ENCODE data around the gene FZR1.
"Not testable (repeated sequence)": the region's sequence is repeated elsewhere in the genome, so short reads cannot be mapped to it uniquely, and the experiment has no call there.

The FZR1 gene

GRCh38 chr19:3550947-3551791, 45.1 kb downstream of the FZR1 start:
- DNase-seq = no peak

GRCh38 chr19:3551792-3552095, 45.6 kb downstream of the FZR1 start:
- no peak for DNase-seq

GRCh38 chr19:3554254-3555083, 48.4 kb downstream of the FZR1 start:
- DNase-seq = no peak

GRCh38 chr19:3555653-3556422, 49.7 kb downstream of the FZR1 start:
- DNase-seq = no peak

- DNase-seq = no peak
These were observed 50.4 kb downstream of the FZR1 start for GRCh38 chr19:3556423-3556977.

- DNase-seq = no peak
These were observed 50.9 kb downstream of the FZR1 start for GRCh38 chr19:3556978-3557460.

GRCh38 chr19:3557461-3558248, 51.5 kb downstream of the FZR1 start, which contains the start of gene MFSD12:
MFSD12 (minus strand) TSS chr19:3557586; CDS start chr19:3557403, 183 bp downstream.
- peak; percentile 92 for DNase-seq

- DNase-seq = no peak
These were observed 57.8 kb downstream of the FZR1 start for GRCh38 chr19:3563709-3564524.

GRCh38 chr19:3565139-3565538, 59.0 kb downstream of the FZR1 start:
- peak; percentile 87 for DNase-seq

GRCh38 chr19:3570042-3570441, 63.9 kb downstream of the FZR1 start:
- not testable (repeated sequence) for DNase-seq

GRCh38 chr19:3570606-3571011, 64.5 kb downstream of the FZR1 start:
- DNase-seq = no peak

GRCh38 chr19:3572132-3572854, 66.2 kb downstream of the FZR1 start:
- DNase-seq = peak; percentile 97

- no peak for DNase-seq
These were observed 66.7 kb downstream of the FZR1 start, which contains the start of gene HMG20B for GRCh38 chr19:3572855-3573161. HMG20B (plus strand) TSS chr19:3572944; CDS start chr19:3573310, 366 bp downstream.

GRCh38 chr19:3573162-3573857, 67.2 kb downstream of the FZR1 start:
- DNase-seq = no peak

GRCh38 chr19:3573858-3574637, 67.9 kb downstream of the FZR1 start:
- peak; percentile 96 for DNase-seq

- no peak for DNase-seq
These were observed 69.2 kb downstream of the FZR1 start for GRCh38 chr19:3575260-3575741.

- no peak for DNase-seq
These were observed 70.0 kb downstream of the FZR1 start for GRCh38 chr19:3575949-3576673.
